Neuronal stem cell (in vitro differentiated cells): Measurements from ENCODE around the gene CHRNA7.
"Not testable (repeated sequence)": the region's sequence is repeated elsewhere in the genome, so short reads cannot be mapped to it uniquely, and the experiment has no call there.

Experiments
- DNase-seq: peaks from one replicate; pipeline ENCODE4 v3.0.0-alpha.2; 2013; ENCODE audit warnings: low spot score
- H2AFZ ChIP-seq: one replicate; pipeline ENCODE4 v1.6.1; 2013; ENCODE audit warnings: mild to moderate bottlenecking, low read length, inconsistent platforms
- H2AK5ac ChIP-seq: 2 replicates; pipeline ENCODE4 v1.6.1; 2013; ENCODE audit warnings: low read depth, mild to moderate bottlenecking, inconsistent platforms, low read length, moderate library complexity, mixed read lengths
- H2BK120ac ChIP-seq: 2 replicates; pipeline ENCODE4 v1.6.1; 2013; ENCODE audit warnings: low read depth, mild to moderate bottlenecking, inconsistent platforms, low read length, moderate library complexity, mixed read lengths
- H2BK12ac ChIP-seq: one replicate; pipeline ENCODE4 v1.6.1; 2013; ENCODE audit warnings: low read length, inconsistent platforms
- H2BK15ac ChIP-seq: 2 replicates; pipeline ENCODE4 v1.6.1; 2013; ENCODE audit warnings: mild to moderate bottlenecking, low read length, inconsistent platforms, mixed read lengths
- H2BK5ac ChIP-seq: one replicate; pipeline ENCODE4 v1.6.1; 2013; ENCODE audit warnings: inconsistent platforms, mild to moderate bottlenecking, low read length, moderate library complexity
- H3K14ac ChIP-seq: one replicate; pipeline ENCODE4 v1.6.1; 2013; ENCODE audit warnings: low read length, inconsistent platforms
- H3K18ac ChIP-seq: 2 replicates; pipeline ENCODE4 v1.6.1; 2013; ENCODE audit warnings: low read length, inconsistent platforms
- H3K23ac ChIP-seq: 2 replicates; pipeline ENCODE4 v1.6.1; 2013; ENCODE audit warnings: low read depth, mild to moderate bottlenecking, mixed read lengths, low read length, inconsistent platforms; ENCODE audit not compliant: poor library complexity
- H3K27ac ChIP-seq: replicated peaks from 3 replicates; pipeline ENCODE4 v1.5.1; 2013; ENCODE audit warnings: low read length, inconsistent platforms
- H3K27me3 ChIP-seq, 3 experiments: 2 replicates each; pipeline ENCODE4 v1.6.1; 2013; ENCODE audit warnings: low read length in 3 of 3, mild to moderate bottlenecking in 2 of 3, inconsistent platforms in 1 of 3, low read depth in 1 of 3, mixed read lengths in 1 of 3, moderate library complexity in 1 of 3; ENCODE audit not compliant: control insufficient read depth in 3 of 3, insufficient read depth in 3 of 3
- H3K36me3 ChIP-seq, 2 donors: replicated peaks in 1 of 2; 2 replicates each; pipeline ENCODE4 v1.6.1; 2013; ENCODE audit warnings: low read length in 2 of 2; ENCODE audit not compliant: control insufficient read depth in 2 of 2, insufficient read depth in 2 of 2
- H3K4ac ChIP-seq: 2 replicates; pipeline ENCODE4 v1.6.1; 2013; ENCODE audit warnings: inconsistent platforms, mild to moderate bottlenecking, low read length, moderate library complexity
- H3K4me1 ChIP-seq, 2 donors: 1 replicate in 1 of 2; 2 replicates in 1 of 2; pipeline ENCODE4 v1.6.1; 2013; ENCODE audit warnings: low read length in 2 of 2, low read depth in 1 of 2; ENCODE audit not compliant: control insufficient read depth in 2 of 2, insufficient read depth in 1 of 2
- H3K4me2 ChIP-seq: one replicate; pipeline ENCODE4 v1.6.1; 2013; ENCODE audit warnings: mild to moderate bottlenecking, low read length, inconsistent platforms; ENCODE audit not compliant: insufficient read depth, poor library complexity, severe bottlenecking
- H3K4me3 ChIP-seq, 2 donors: 2 replicates each; pipeline ENCODE4 v1.5.1; 2013; ENCODE audit warnings: low read length in 2 of 2, mild to moderate bottlenecking in 2 of 2, inconsistent platforms in 1 of 2, moderate library complexity in 1 of 2
- H3K79me1 ChIP-seq: one replicate; pipeline ENCODE4 v1.6.1; 2013; ENCODE audit warnings: low read depth, mild to moderate bottlenecking, inconsistent platforms, low read length, moderate library complexity
- H3K9ac ChIP-seq: one replicate; pipeline ENCODE4 v1.6.1; 2013; ENCODE audit warnings: mild to moderate bottlenecking, low read depth, low read length, inconsistent platforms; ENCODE audit not compliant: poor library complexity
- H3K9me3 ChIP-seq, 2 donors: replicated peaks in 1 of 2; 2 replicates each; pipeline versions ENCODE3 to v1.6.1; 2013; ENCODE audit warnings: low read length in 2 of 2, mild to moderate bottlenecking in 2 of 2, inconsistent platforms in 1 of 2, low read depth in 1 of 2, mixed read lengths in 1 of 2, moderate library complexity in 1 of 2; ENCODE audit not compliant: control insufficient read depth in 2 of 2, insufficient read depth in 1 of 2
- H4K8ac ChIP-seq: one replicate; pipeline ENCODE4 v1.6.1; 2013; ENCODE audit warnings: low read depth, mild to moderate bottlenecking, inconsistent platforms, low read length, moderate library complexity
- H4K91ac ChIP-seq: one replicate; pipeline ENCODE4 v1.6.1; 2013; ENCODE audit warnings: low read length, low read depth, mild to moderate bottlenecking, inconsistent platforms; ENCODE audit not compliant: poor library complexity
- WGBS, 2 donors: extraction: QIAGEN DNeasy Blood & Tissue Kit; methylation state at CpG; one replicate each; pipeline ENCODE4 v1.1.7; 2013; ENCODE audit warnings: missing lambda C conversion rate in 2 of 2, mixed read lengths in 1 of 2; ENCODE audit not compliant: insufficient read length in 2 of 2, insufficient replicate concordance in 1 of 2; ENCODE audit errors: extremely low coverage in 2 of 2; 5-methylcytosine and 5-hydroxymethylcytosine counted together

The CHRNA7 gene

DNA sequence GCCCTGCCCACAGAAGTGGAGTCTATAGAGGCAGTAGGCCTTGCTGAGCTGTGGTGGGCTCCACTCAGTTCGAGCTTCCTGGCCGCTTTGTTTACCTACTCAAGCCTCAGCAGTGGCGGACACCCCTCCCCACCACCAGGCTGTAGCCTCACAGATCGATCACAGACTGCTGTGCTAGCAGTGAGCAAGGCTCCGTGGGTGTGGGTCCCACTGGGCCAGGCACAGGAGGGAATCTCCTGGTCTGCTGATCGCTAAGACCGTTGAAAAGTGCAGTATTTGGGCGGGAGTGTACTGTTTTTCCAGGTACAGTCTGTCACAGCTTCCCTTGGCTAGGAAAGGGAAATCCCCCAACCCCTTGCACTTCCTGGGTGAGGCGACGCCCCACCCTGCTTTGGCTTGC, 115.2 kb downstream of the CHRNA7 start:
- not testable (repeated sequence) for H3K9ac ChIP-seq, H2AK5ac ChIP-seq, H3K4me2 ChIP-seq, H4K91ac ChIP-seq, H3K9me3 ChIP-seq, H2BK15ac ChIP-seq, H3K4ac ChIP-seq, H2AFZ ChIP-seq, H2BK120ac ChIP-seq, H3K27ac ChIP-seq, H2BK12ac ChIP-seq, H4K8ac ChIP-seq, H3K18ac ChIP-seq, DNase-seq, H3K4me3 ChIP-seq, H3K36me3 ChIP-seq, H3K14ac ChIP-seq, H3K79me1 ChIP-seq, H3K4me1 ChIP-seq, H3K27me3 ChIP-seq
- H3K23ac ChIP-seq: peak overlapping the region; percentile 43
- peak overlapping the region; percentile 13 for H2BK5ac ChIP-seq
- WGBS, 2 donors: no CpG with 5 or more reads among the region's 10 CpGs

- Histone ChIP-seq H4K91ac (no peak overlapping the region), H2BK12ac (no peak overlapping the region), H3K23ac (no peak overlapping the region), H3K4me2 (no peak overlapping the region), H3K36me3 (no peaks in the 10 kb centered on the region), H3K27ac (no peak overlapping the region), H3K4me1 (peaks cover 0 to 2% of the 10 kb centered on the region in 2 donors), H3K4me3 (no peak overlapping the region), H2AFZ (no peak overlapping the region), H2BK120ac (no peak overlapping the region), H2BK15ac (no peak overlapping the region), H3K14ac (no peak overlapping the region), H3K27me3 (no peaks in the 10 kb centered on the region), H3K9me3 (no peaks in the 10 kb centered on the region), H4K8ac (no peak overlapping the region), H3K18ac (peak overlapping the region; percentile 52), H3K4ac (no peak overlapping the region), H2BK5ac (no peak overlapping the region), H3K79me1 (no peaks in the 10 kb centered on the region), H2AK5ac (no peak overlapping the region), H3K9ac (no peak overlapping the region)
- DNase-seq: no peak
- WGBS, 2 donors: no CpG with 5 or more reads among the region's 15 CpGs
These were observed 118.7 kb downstream of the CHRNA7 start for GRCh38 chr15:32148833-32149555.

DNA sequence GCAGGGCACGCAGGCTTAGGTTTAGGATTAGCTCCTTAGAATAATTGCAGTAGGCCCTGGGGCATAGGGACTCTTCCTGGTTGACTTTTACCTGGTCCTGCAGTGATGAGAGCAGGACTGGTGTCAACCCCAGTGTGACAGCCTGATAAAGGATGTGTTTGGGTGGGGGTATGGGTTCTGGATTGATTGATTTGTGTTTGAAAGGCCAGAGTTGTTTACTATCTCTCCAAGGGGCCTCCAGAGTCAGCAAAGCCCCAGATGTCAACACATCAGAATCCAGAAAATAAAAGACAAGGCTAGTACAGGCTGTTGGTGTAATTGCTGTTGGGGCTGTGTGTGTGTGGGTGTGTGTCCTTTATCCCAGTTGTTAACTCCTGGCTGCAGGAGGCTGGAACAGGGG, 122.3 kb downstream of the CHRNA7 start:
- Histone ChIP-seq H2BK5ac (no peak overlapping the region), H2BK15ac (no peak overlapping the region), H3K4me3 (no peak overlapping the region), H4K91ac (no peak overlapping the region), H3K79me1 (no peaks in the 10 kb centered on the region), H4K8ac (no peak overlapping the region), H3K27me3 (no peaks in the 10 kb centered on the region), H3K14ac (no peak overlapping the region), H3K9ac (no peak overlapping the region), H3K23ac (no peak overlapping the region), H2AFZ (no peak overlapping the region), H3K4ac (no peak overlapping the region), H2BK120ac (no peak overlapping the region), H3K36me3 (no peaks in the 10 kb centered on the region), H3K18ac (peak overlapping the region; percentile 13), H3K4me1 (peaks cover 0 to 2% of the 10 kb centered on the region in 2 donors), H3K9me3 (no peaks in the 10 kb centered on the region), H3K4me2 (no peak overlapping the region), H3K27ac (no peak overlapping the region), H2BK12ac (no peak overlapping the region), H2AK5ac (no peak overlapping the region)
- no peak for DNase-seq
- no CpG with 5 or more reads among the region's 1 CpG for WGBS, 2 donors

GRCh38 chr15:32153868-32154623, 123.7 kb downstream of the CHRNA7 start:
- H3K18ac ChIP-seq, H2AFZ ChIP-seq, H3K14ac ChIP-seq, H3K27me3 ChIP-seq, H3K4me3 ChIP-seq, DNase-seq, H3K9me3 ChIP-seq, H2BK12ac ChIP-seq, H4K8ac ChIP-seq, H2BK15ac ChIP-seq, H3K79me1 ChIP-seq, H3K4me1 ChIP-seq, H3K4me2 ChIP-seq, H3K27ac ChIP-seq, H3K9ac ChIP-seq, H2BK120ac ChIP-seq, H3K23ac ChIP-seq, H2BK5ac ChIP-seq, H2AK5ac ChIP-seq, H3K4ac ChIP-seq, H4K91ac ChIP-seq, H3K36me3 ChIP-seq: not testable (repeated sequence)
- no CpG with 5 or more reads among the region's 18 CpGs for WGBS, 2 donors
